Measurements from ENCODE around the gene NFIA. TPM values are rescaled to one million over a fixed set of nuclear protein-coding genes. Genes with fewer than 3 reads are reported as not detected.
A peak's percentile ranks its signal among the peaks of the same experiment; 100 is the strongest.

Gene NFIA
- total and polyA plus RNA-seq, 2 donors (not counting 1 experiment from before 2014, with no cell fraction given): 5.4 to 11.0 TPM

DNA sequence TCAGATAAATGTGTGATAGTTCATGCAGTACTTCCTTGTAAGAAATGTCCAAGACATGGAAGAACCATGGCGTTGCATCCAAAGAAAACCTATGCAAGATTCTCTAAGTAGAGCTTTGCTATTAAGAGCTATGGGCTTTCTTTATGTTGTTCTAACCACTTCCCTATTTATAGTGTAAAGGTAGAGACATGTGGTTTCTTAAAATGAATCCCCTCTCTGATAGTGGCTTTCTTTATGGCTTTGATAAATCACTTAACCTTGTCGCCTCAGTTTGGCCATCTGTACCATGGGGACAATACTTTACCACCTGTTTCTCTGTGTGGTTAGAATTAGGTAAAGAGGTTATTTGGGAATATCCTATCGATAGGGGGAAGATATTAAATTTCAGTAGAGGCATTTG is 305.5 kb downstream of the NFIA start:
- H3K36me3 ChIP-seq (ENCODE audit: control insufficient read depth, insufficient read depth, low read length): no peaks in the 10 kb centered on the region
- H3K9me3 ChIP-seq (ENCODE audit: control insufficient read depth, insufficient read depth, low read depth, low read length): no peaks in the 10 kb centered on the region
- H2AFZ ChIP-seq (ENCODE audit: low read length): no peak overlapping the region
- H3K27ac ChIP-seq (ENCODE audit: insufficient read depth, low read length): no peak overlapping the region
- H3K79me2 ChIP-seq (ENCODE audit: control insufficient read depth, insufficient read depth, low read length): no peaks in the 10 kb centered on the region
- H3K27me3 ChIP-seq (ENCODE audit: control insufficient read depth, insufficient read depth, low read length): no peaks in the 10 kb centered on the region
- TF ChIP-seq EZH2 (IDR thresholded peaks at IDR 0.05; ENCODE audit: low read length, missing control alignments): no peak
- TF ChIP-seq, protein P1, sequence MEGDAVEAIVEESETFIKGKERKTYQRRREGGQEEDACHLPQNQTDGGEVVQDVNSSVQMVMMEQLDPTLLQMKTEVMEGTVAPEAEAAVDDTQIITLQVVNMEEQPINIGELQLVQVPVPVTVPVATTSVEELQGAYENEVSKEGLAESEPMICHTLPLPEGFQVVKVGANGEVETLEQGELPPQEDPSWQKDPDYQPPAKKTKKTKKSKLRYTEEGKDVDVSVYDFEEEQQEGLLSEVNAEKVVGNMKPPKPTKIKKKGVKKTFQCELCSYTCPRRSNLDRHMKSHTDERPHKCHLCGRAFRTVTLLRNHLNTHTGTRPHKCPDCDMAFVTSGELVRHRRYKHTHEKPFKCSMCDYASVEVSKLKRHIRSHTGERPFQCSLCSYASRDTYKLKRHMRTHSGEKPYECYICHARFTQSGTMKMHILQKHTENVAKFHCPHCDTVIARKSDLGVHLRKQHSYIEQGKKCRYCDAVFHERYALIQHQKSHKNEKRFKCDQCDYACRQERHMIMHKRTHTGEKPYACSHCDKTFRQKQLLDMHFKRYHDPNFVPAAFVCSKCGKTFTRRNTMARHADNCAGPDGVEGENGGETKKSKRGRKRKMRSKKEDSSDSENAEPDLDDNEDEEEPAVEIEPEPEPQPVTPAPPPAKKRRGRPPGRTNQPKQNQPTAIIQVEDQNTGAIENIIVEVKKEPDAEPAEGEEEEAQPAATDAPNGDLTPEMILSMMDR (conservative IDR thresholded peaks at IDR 0.05 in 1 of 2, IDR thresholded peaks at IDR 0.05 in 1 of 2; ENCODE audit: low read depth in 1 of 2, low read length in 2 of 2): no peak
- no peak overlapping the region for H3K4me3 ChIP-seq (replicated peaks in 1 of 4; ENCODE audit: control extremely low read depth in 1 of 4, insufficient read depth in 1 of 4, low read depth in 3 of 4, low read length in 4 of 4)
- no peaks in the 10 kb centered on the region for H3K4me1 ChIP-seq (ENCODE audit: control insufficient read depth, extremely low read depth, insufficient read depth, low read length)
- no peaks in the 10 kb centered on the region for H4K20me1 ChIP-seq (ENCODE audit: control insufficient read depth, extremely low read depth, insufficient read depth, low read length)
- no peak for DNase-seq (ENCODE audit: low read depth in 2 of 2)
- H3K9ac ChIP-seq (ENCODE audit: insufficient read depth, low read length): no peak overlapping the region
- no peak overlapping the region for H3K4me2 ChIP-seq (ENCODE audit: extremely low read depth, insufficient read depth, low read length)

DNA sequence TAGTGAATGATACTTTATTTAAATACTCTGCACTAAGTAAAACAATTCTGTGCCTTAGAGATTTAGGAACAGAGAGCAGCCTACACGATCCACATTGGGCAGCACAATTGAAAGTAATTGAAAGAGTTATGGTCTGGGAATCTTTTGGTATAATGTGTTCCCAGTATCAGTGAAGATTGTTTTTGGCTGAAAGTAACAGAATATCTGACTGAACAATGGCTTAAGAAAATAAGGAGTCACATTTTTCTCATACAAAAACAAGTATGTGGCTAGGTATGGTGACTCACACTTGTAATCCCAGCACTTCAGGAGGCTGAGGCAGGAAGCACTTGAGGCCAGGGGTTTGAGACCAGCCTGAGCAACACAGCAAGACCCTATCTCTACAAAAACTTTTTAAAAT is 306.2 kb downstream of the NFIA start:
- no peaks in the 10 kb centered on the region for H3K27me3 ChIP-seq (ENCODE audit: control insufficient read depth, insufficient read depth, low read length)
- no peaks in the 10 kb centered on the region for H3K79me2 ChIP-seq (ENCODE audit: control insufficient read depth, insufficient read depth, low read length)
- no peaks in the 10 kb centered on the region for H3K9me3 ChIP-seq (ENCODE audit: control insufficient read depth, insufficient read depth, low read depth, low read length)
- no peak overlapping the region for H3K4me3 ChIP-seq (replicated peaks in 1 of 4; ENCODE audit: control extremely low read depth in 1 of 4, insufficient read depth in 1 of 4, low read depth in 3 of 4, low read length in 4 of 4)
- H3K4me1 ChIP-seq (ENCODE audit: control insufficient read depth, extremely low read depth, insufficient read depth, low read length): no peaks in the 10 kb centered on the region
- H2AFZ ChIP-seq (ENCODE audit: low read length): no peak overlapping the region
- no peak overlapping the region for H3K4me2 ChIP-seq (ENCODE audit: extremely low read depth, insufficient read depth, low read length)
- TF ChIP-seq, protein P1 (conservative IDR thresholded peaks at IDR 0.05 in 1 of 2, IDR thresholded peaks at IDR 0.05 in 1 of 2; ENCODE audit: low read depth in 1 of 2, low read length in 2 of 2): no peak
- no peak for TF ChIP-seq EZH2 (IDR thresholded peaks at IDR 0.05; ENCODE audit: low read length, missing control alignments)
- H3K36me3 ChIP-seq (ENCODE audit: control insufficient read depth, insufficient read depth, low read length): no peaks in the 10 kb centered on the region
- H3K27ac ChIP-seq (ENCODE audit: insufficient read depth, low read length): no peak overlapping the region
- peak in 1 of 2 donors; percentile 80 for DNase-seq (ENCODE audit: low read depth in 2 of 2)
- H3K9ac ChIP-seq (ENCODE audit: insufficient read depth, low read length): no peak overlapping the region
- no peaks in the 10 kb centered on the region for H4K20me1 ChIP-seq (ENCODE audit: control insufficient read depth, extremely low read depth, insufficient read depth, low read length)

DNA sequence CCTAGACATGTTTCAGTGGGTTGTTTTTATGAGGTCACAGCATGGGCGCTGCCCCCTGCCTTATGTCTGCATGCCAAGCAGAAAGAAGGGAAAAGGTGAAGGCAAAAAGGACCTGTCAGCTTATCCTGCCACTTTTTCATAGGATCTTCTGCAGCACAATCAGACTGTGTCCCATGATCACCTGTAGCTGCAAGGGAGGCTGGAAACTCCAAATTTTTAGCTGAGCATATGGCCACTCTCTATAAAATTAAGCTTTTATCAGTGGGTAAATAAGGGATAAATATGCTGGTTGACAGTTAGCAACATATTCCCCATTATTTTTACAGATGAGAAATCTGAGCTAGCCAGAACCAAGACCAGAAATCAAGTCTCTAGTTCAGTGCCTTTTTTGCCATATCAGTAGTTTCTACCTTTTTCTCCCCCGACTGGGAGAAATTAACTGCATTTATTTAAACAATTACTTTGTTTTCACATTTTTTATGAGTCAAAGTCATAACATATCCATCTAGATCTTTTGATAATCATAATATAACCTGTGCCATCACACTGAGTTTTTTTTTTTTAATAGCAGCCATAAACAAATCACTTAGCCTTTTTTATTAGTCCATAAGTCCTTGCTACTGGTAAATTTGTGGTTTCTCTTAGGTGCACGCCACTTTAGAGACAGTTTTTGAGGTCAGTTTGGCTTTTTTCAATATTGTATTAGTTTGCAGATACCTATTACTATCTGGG is 307.0 kb downstream of the NFIA start:
- Histone ChIP-seq H3K4me1 (ENCODE audit: control insufficient read depth, extremely low read depth, insufficient read depth, low read length) (no peaks in the 10 kb centered on the region), H3K9me3 (ENCODE audit: control insufficient read depth, insufficient read depth, low read depth, low read length) (no peaks in the 10 kb centered on the region), H4K20me1 (ENCODE audit: control insufficient read depth, extremely low read depth, insufficient read depth, low read length) (no peaks in the 10 kb centered on the region), H3K27me3 (ENCODE audit: control insufficient read depth, insufficient read depth, low read length) (no peaks in the 10 kb centered on the region), H3K36me3 (ENCODE audit: control insufficient read depth, insufficient read depth, low read length) (no peaks in the 10 kb centered on the region), H3K4me3 (replicated peaks in 1 of 4; ENCODE audit: control extremely low read depth in 1 of 4, insufficient read depth in 1 of 4, low read depth in 3 of 4, low read length in 4 of 4) (no peak overlapping the region), H2AFZ (ENCODE audit: low read length) (no peak overlapping the region), H3K27ac (ENCODE audit: insufficient read depth, low read length) (no peak overlapping the region), H3K79me2 (ENCODE audit: control insufficient read depth, insufficient read depth, low read length) (no peaks in the 10 kb centered on the region), H3K4me2 (ENCODE audit: extremely low read depth, insufficient read depth, low read length) (no peak overlapping the region), H3K9ac (ENCODE audit: insufficient read depth, low read length) (no peak overlapping the region)
- TF ChIP-seq EZH2 (IDR thresholded peaks at IDR 0.05; ENCODE audit: low read length, missing control alignments): no peak
- TF ChIP-seq, protein P1 (conservative IDR thresholded peaks at IDR 0.05 in 1 of 2, IDR thresholded peaks at IDR 0.05 in 1 of 2; ENCODE audit: low read depth in 1 of 2, low read length in 2 of 2): no peak
- no peak for DNase-seq (ENCODE audit: low read depth in 2 of 2)

All from fibroblast of lung (primary cell).